ENCODE measurements around the gene ZNF341.

The ZNF341 gene

GRCh38 chr20:33815671-33816070 lies 83.9 kb downstream of the ZNF341 start:
- H3K27ac Mint-ChIP-seq: no peak overlapping the region
- H3K27me3 Mint-ChIP-seq (ENCODE audit: low read depth, poor library complexity): peaks cover 2% of the 10 kb centered on the region
- TF ChIP-seq, protein P1, sequence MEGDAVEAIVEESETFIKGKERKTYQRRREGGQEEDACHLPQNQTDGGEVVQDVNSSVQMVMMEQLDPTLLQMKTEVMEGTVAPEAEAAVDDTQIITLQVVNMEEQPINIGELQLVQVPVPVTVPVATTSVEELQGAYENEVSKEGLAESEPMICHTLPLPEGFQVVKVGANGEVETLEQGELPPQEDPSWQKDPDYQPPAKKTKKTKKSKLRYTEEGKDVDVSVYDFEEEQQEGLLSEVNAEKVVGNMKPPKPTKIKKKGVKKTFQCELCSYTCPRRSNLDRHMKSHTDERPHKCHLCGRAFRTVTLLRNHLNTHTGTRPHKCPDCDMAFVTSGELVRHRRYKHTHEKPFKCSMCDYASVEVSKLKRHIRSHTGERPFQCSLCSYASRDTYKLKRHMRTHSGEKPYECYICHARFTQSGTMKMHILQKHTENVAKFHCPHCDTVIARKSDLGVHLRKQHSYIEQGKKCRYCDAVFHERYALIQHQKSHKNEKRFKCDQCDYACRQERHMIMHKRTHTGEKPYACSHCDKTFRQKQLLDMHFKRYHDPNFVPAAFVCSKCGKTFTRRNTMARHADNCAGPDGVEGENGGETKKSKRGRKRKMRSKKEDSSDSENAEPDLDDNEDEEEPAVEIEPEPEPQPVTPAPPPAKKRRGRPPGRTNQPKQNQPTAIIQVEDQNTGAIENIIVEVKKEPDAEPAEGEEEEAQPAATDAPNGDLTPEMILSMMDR (IDR thresholded peaks at IDR 0.05): no peak
- H3K4me3 Mint-ChIP-seq: no peak overlapping the region
- H3K4me1 Mint-ChIP-seq: peaks cover 53% of the 10 kb centered on the region
- DNase-seq: no peak
- peaks cover 15% of the 10 kb centered on the region for H3K36me3 Mint-ChIP-seq (ENCODE audit: low read depth)
- no peaks in the 10 kb centered on the region for H3K9me3 Mint-ChIP-seq

- Mint-ChIP-seq H3K36me3 (ENCODE audit: low read depth) (peaks cover 15% of the 10 kb centered on the region), H3K27me3 (ENCODE audit: low read depth, poor library complexity) (peaks cover 2% of the 10 kb centered on the region), H3K4me3 (no peak overlapping the region), H3K4me1 (peaks cover 53% of the 10 kb centered on the region), H3K9me3 (no peaks in the 10 kb centered on the region), H3K27ac (no peak overlapping the region)
- no peak for DNase-seq
- TF ChIP-seq, protein P1 (IDR thresholded peaks at IDR 0.05): no peak
Observed at GRCh38 chr20:33816191-33816590, 84.4 kb downstream of the ZNF341 start.

- Mint-ChIP-seq H3K4me1 (peaks cover 49% of the 10 kb centered on the region), H3K27me3 (ENCODE audit: low read depth, poor library complexity) (no peaks in the 10 kb centered on the region), H3K27ac (no peak overlapping the region)
Observed at GRCh38 chr20:33817411-33817810, 85.6 kb downstream of the ZNF341 start.

GRCh38 chr20:33819456-33819855 lies 87.7 kb downstream of the ZNF341 start:
- Mint-ChIP-seq H3K4me3 (no peak overlapping the region), H3K36me3 (ENCODE audit: low read depth) (peaks cover 10% of the 10 kb centered on the region), H3K27me3 (ENCODE audit: low read depth, poor library complexity) (no peaks in the 10 kb centered on the region), H3K9me3 (no peaks in the 10 kb centered on the region), H3K4me1 (peaks cover 28% of the 10 kb centered on the region), H3K27ac (peak overlapping the region; percentile 53)
- no peak for DNase-seq
- TF ChIP-seq, protein P1 (IDR thresholded peaks at IDR 0.05): no peak

More at GRCh38 chr20:33817411-33817810, 85.6 kb downstream of the ZNF341 start:
- no peaks in the 10 kb centered on the region for H3K9me3 Mint-ChIP-seq
- peaks cover 15% of the 10 kb centered on the region for H3K36me3 Mint-ChIP-seq (ENCODE audit: low read depth)
- DNase-seq: no peak
- TF ChIP-seq, protein P1 (IDR thresholded peaks at IDR 0.05): no peak
- no peak overlapping the region for H3K4me3 Mint-ChIP-seq

DNA sequence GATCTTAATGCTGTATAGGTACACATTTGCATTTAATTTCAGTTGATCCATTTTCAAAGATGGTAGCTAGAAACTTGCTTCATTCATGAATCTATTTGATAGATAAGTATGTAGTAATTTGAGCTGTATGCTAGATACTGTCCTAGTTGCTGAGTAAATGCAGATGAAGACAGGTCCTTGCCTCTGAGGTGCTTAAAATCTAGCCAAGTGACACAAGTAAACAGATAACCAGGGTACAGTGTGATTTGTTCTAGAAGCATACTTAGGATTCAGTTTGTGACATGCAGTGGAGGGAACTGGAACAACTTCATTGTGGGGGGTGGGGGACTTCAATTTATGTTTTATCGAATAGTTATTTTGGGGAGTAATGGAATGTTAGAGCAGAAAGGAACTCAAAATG lies 88.6 kb downstream of the ZNF341 start:
- no peak for DNase-seq
- Mint-ChIP-seq H3K9me3 (no peaks in the 10 kb centered on the region), H3K27ac (peak overlapping the region; percentile 70), H3K4me1 (peaks cover 31% of the 10 kb centered on the region), H3K27me3 (ENCODE audit: low read depth, poor library complexity) (no peaks in the 10 kb centered on the region), H3K36me3 (ENCODE audit: low read depth) (peaks cover 10% of the 10 kb centered on the region), H3K4me3 (no peak overlapping the region)
- TF ChIP-seq, protein P1 (IDR thresholded peaks at IDR 0.05): no peak

GRCh38 chr20:33821270-33821836 lies 89.6 kb downstream of the ZNF341 start:
- peaks cover 10% of the 10 kb centered on the region for H3K36me3 Mint-ChIP-seq (ENCODE audit: low read depth)
- no peak for DNase-seq
- no peak overlapping the region for H3K4me3 Mint-ChIP-seq
- peaks cover 41% of the 10 kb centered on the region for H3K4me1 Mint-ChIP-seq
- TF ChIP-seq, protein P1 (IDR thresholded peaks at IDR 0.05): no peak
- no peaks in the 10 kb centered on the region for H3K27me3 Mint-ChIP-seq (ENCODE audit: low read depth, poor library complexity)
- no peaks in the 10 kb centered on the region for H3K9me3 Mint-ChIP-seq
- no peak overlapping the region for H3K27ac Mint-ChIP-seq

Measured in nephron progenitor cell (in vitro differentiated cells).